Activated CD4-positive, alpha-beta T cell treated with anti-CD3 and anti-CD28 coated beads for 1 hour (primary cell): ENCODE measurements around the gene ATAD5.
"Not testable (repeated sequence)": the region's sequence is repeated elsewhere in the genome, so short reads cannot be mapped to it uniquely, and the experiment has no call there.

Experiments
- DNase-seq: peaks from one replicate; pipeline ENCODE4 v3.0.0-alpha.2; 2020

ATAD5 gene

DNA sequence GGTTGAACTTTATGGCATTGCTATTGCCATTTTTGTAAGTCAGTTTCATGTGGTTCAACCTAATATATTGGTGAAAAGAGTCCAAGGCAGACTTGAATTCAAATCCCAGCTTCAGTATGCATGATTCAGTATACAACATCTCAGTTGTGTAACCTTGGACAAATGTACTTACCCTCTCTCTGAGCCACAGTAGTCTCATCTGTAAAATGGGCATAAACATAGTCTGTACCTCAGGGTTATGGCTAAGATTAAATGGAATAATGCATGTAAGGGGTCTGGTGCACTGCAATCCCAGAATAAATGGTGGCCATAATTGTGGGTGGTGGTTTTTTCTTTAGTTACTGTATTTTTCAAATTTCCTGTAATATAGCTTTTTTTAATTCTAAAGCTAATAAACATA is 85.3 kb downstream of the ATAD5 start:
- DNase-seq = no peak

DNA sequence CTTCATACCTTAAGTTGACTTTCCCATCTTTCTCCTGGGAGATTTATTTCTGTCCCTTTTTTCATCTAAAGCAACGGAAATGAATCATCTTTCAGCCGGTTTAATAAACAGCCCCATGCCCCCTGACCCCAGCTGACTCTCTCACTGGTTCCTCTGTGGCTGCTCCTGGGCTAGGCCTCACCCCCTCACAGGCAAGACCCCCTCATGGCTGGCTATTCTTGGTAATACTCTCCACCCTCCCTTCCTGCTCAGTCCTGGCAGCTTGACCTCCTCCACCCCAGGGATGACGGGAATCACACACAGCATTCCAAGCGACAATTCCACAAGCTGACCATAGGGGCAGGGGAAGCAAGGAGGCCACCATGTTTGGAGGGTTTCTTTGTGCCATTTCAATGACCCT is 88.5 kb downstream of the ATAD5 start:
- DNase-seq = no peak

DNA sequence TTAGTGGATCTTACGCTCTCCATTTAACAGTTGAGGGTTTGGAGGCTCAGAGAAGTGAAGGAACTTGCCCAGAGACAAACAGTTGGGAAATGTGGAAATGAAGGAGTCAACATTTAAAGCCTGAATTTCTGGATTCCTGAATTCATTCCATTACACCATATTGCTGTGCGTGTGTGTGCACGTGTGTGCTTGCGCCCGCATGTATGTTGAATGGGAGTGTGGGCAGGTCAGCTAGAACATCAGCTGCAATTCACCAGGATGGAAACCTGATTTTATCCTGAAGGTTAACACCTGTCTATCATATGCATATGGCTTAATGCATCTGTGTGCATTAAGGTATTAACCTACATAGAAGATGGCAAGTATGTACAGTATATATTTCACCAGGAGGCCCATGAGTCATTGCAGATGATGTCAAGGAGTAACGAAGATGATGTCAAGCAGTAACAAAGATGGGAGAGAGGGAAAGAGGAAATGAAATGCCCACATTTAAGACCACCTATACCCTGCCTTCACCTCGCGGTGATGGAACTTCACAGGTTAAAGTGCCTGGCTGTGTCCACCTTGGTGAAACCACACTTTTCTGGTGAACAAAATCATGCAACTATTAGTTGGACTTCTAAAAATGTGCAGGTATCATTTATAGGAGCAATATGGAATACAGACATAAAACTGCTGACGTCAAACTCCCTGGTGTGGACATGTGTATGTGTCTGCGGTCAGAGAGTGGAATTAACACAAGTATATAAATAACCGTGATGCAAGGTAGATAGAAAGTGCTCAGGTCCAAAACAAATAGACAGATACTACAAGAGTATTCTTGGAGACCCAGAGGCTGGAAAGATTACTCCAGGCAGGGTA is 89.1 kb downstream of the ATAD5 start:
- no peak for DNase-seq

DNA sequence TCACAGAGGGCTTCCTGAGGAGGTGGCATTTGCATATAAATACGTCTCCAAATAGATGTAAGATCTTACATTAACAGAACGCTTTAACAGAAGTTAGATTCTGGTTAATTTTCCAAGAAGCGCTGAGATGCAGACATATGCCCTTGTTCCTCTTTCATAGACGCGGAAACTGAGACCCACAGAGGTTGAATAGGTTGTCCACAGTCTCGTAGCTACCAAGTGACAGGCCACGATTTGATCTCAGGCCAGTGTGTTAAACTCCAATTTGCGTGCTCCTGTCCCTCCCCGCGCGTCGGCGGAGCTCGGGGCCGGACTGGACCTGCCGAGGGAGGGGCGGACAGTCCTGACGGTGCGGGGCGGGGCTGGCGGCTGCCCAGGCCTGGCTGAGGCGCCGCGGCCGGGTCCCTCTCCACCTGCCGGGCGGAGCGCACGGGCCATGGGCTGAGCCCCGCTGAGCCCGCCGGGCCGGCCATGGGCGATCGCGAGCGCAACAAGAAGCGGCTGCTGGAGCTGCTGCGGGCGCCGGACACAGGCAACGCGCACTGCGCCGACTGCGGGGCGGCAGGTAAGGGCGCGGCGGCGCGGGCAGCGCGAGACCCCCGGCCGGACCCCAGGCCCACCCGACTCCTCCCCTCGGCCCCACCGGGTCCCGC is 89.9 kb downstream of the ATAD5 start, which contains the start of gene ADAP2:
TSS of gene ADAP2 (plus strand) at position 402 of the 653 bp plus-strand sequence. CDS start at position 472, 70 bp downstream.
- no peak for DNase-seq

DNA sequence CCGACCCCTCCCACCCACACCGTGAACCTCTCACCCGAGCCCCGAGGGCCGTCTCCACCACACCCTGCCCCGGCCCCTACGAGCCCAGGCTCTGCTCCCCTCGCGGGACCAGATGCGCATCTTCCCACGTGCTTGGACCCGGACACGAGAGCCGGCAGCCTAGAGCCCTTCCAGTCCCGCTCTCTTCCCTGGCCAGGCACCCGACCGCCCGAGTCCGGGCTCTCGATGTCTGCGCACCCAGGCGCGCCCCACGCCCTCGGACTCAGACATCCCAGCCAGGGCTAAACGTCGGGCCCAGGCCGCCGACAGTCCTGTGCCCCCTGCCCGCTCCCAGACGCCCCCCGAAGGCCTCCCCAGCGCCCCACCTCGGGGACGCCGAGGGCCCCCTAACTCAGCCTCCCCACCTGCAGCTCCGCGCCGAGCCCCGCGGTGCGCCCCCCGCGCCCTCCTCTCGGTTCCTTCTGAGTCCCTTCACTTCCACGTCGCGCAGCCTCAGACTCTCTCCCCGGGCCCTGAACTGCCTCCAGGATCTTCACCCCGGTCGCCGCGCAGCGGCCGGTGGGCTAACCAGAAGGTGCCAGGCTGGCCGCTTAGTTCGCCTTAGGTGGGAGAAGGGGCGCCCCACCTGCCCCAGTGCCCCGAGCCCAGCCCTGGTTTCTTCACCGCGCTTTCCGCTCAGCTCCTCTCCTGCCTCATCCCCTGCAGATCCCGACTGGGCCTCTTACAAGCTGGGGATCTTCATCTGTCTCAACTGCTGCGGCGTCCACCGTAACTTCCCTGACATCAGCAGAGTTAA is 90.7 kb downstream of the ATAD5 start:
- DNase-seq = no peak

DNA sequence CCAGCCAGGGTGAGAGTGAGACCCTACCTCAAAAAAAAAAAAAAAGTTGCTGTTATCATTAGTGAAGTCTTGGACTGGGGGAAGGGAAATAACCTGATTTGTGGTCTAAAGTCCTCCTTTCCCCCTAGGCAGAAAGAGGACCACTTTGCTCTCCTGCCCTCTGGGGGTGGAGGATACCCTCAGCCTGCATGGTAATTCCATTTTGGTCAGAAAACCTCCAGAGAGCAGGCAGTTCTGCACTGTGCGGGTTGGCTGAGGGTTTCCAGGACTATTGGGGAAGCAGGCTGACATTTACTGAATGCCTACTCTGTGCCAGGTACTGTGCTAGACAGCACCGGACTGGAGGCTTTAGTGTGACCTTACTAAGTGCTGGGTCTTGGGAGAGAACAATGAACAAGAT is 92.6 kb downstream of the ATAD5 start:
- no peak for DNase-seq

DNA sequence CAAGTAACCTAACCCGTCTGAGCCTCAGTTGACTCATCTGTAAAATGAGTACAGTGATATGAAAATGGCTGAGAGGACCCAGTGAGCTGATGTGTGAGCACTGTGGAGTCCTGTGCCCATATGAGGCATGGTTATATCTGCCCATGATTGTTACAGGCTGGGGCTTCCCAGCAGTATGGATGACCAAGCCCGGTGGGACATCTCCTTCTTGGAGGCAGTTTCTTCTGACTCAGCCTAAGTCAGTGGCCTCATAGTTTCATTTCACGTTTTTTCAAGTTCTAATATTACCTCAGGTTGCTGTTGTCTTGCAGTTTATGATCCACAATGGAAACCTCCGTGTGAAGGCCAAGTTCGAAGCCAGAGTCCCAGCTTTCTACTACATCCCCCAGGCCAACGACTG is 94.8 kb downstream of the ATAD5 start:
- no peak for DNase-seq

DNA sequence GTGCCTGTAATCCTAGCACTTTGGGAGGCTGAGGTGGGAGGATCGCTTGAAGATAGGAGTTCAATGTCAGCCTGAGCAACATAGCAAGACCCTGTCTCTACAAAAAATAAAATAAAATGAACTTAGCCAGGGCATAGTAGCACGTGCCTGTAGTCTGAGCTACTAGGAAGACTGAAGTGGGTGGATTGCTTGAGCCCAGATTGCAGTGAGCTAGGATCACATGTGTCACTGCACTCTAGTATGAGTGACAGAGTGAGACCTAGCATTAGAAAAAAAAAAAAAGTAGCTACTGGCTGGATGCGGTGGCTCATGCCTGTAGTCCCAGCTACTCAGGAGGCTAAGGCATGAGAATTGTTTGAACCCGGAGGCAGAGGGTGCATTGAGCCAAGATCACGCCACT is 96.0 kb downstream of the ATAD5 start:
- no peak for DNase-seq

DNA sequence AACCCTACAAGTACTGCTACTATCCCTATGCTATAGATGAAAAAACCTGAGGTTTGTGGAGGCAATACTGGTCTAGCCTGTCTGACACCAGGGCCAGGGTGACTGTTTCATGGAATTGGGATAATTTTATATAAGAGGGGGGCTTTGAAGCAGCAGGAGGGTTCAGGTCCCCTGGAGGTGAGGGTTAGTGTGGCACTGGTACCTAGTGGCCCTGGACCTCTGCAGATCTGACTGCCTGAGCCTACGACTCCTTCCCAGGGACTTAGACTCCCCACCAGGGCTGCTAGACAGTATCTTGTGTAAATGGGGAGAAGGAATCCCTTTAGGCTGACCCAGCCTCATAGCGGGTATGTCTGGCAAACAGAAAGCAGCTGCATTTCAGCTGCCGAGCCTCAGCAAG is 96.8 kb downstream of the ATAD5 start:
- DNase-seq = no peak

DNA sequence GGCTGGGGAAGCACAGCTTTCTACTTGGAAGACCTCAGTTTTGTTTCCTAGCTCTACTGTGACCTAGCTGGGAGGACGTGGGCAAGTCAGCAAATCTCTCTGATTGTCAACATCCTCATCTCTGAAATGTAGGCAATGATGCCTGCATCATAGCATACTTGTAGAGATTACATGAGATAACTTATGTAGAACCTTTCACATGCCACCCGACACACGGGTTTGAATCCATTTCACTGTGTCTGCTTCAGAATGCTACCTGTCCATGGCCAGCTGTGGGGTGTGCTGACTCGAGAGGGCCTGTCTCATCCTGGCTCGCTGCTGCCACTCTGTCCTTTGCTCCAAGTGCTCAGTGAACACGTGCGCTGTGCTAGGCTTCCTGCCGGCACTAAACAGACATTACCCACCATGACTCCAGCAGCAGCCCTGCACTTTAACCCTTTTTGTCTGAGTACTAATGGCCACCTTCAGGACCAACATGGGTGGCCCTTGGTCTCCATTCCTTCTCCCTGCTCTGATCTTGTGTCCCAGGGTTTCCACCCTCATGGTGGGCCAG is 97.4 kb downstream of the ATAD5 start:
- no peak for DNase-seq

DNA sequence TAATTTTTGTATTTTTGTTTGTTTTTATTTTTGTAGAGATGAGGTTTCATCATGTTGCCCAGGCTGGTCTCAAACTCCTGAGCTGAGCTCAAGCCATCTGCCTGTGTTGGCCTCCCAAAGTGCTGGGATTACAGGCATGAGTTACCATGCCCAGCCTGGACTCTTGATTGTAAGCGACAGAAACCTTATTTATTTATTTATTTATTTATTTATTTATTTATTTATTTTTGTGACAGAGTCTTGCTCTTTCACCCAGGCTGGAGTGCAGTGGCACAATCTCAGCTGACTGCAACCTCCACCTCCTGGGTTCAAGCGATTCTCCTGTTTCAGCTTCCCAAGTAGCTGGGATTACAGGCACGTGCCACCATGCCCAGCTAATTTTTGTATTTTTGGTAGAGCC is 98.1 kb downstream of the ATAD5 start:
- not testable (repeated sequence) for DNase-seq

DNA sequence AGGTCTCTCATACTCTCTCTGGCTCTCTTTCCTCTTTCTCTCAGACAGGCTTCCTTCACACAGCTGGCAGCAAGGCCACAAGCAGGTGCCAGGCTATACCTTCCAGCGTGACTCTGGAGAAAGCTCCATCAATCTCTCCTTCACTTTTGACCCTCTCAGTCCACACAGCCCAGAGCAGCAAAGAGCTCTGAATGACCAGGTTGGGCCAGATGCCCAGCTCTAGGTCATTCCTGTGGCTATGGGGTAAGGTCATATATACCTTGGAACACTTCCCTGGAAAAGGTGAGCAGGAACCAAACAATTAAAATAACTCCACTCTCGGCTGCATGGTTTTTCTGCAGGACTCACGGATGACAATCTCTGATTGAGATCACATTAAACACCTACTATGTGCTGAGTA is 98.7 kb downstream of the ATAD5 start:
- no peak for DNase-seq

DNA sequence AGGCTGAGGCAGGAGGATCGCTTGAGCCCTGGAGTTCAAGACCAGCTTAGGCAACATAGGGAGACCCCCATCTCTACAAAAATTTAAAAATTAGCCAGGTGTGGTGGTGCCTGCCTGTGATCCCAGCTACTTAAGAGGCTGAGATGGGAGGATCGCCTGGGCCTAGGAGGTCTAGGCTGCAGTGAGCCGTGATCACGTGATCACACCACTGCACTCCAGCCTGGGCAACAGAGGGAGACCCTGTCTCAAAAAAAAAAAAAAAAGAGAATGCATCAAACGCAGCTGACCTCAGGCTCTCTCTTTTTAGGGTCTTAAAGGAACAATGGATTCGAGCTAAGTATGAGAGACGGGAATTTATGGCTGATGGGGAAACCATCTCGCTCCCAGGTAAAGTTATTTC is 99.8 kb downstream of the ATAD5 start:
- DNase-seq = not testable (repeated sequence)

DNA sequence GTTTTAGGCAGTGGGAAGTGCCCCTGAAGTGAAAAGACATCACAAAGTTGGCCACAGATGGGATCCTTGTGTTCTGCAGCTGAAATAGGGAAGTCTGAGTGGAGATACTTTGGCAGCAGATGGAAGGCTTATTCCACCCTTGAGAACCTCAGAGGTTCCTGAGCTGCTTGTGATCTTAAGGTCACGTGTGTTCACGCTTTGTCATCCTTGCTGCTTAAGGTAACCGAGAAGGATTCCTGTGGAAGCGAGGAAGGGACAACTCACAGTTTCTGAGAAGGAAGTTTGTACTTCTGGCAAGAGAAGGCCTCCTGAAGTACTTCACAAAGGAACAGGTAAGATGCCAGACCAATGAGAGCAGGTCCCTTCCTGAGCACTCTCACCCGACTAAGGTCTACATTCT is 102.2 kb downstream of the ATAD5 start:
- DNase-seq = no peak

DNA sequence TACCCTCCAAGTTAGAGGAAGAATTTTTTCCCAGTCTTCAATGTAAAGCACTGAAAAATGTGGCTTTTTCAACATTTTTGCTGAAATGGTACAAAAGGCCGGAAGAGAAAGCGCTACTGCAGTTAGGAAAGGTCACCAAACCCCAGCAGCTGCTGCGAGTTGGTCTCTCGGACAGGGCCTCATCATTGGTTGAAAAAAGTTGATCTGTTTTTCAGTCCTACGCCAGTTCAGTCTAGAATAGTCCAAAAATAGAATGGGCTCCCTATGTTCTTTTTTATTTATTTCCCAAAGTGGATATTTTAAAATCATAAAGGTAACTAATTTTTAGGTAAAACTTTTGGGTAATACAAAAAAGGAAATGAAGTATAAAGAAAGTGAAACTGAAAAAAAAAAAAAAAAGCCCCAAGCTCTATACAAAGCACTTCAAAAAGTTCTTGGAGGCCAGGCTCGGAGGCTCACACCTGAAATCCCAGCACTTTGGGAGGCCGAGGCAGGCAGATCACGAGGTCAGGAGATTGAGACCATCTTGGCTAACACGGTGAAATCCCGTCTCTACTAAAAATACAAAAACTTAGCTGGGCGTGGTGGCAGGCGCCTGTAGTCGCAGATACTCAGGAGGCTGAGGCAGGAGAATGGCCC is 107.4 kb downstream of the ATAD5 start:
- no peak for DNase-seq

DNA sequence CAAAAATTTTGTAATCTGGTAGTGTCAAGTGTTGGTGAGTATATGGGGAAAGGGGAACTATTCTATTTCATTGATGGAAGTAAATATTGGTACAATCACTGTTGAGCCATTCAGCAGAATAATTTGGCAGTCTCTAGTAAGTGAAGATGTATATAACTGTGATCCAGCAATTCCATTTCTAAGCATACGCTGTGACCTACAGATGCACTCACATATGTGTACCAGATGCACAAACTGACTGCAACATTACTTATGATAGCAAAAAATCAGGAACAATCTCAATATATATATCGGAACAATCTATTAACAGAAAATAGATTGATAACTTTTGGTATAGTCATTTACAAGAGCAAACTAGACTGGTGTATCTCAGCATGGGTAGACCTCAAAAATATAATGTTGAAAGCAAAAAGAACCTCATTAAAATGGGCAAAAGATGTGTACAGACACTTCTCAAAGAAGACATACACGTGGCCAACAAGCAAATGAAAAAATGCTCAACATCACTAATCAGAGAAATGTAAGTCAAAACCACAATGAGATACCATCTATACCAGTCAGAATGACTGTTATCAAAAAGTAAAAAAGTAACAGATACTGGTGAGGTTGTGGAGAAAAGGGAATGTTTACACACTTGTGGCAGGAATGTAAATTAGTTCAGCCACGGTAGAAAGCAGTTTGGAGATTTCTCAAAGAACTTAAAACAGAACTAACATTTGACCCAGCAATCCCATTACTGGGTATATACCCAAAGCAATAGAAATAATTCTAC is 110.7 kb downstream of the ATAD5 start:
- no peak for DNase-seq
